Heart left ventricle (tissue), 16 donors: ENCODE data around the gene ASB6. TPM values are rescaled to one million over a fixed set of nuclear protein-coding genes. Genes with fewer than 3 reads are reported as not detected.

Experiments
- ATAC-seq, 4 donors: fragments of 200-7000 bp; cut with Tn5 transposase; one replicate each; pipeline ENCODE4 v1.9.1; 2020 to 2022; ENCODE audit warnings: moderate library complexity in 4 of 4, mild to moderate bottlenecking in 3 of 4, moderate number of reproducible peaks in 1 of 4
- DNase-seq, 5 donors: peaks; one replicate each; pipeline ENCODE4 v3.0.0-alpha.2; 2020
- H3K27ac ChIP-seq, 12 donors: fragments of 200-600 bp; sonication (generic) in 4 of 12; one replicate each; pipeline versions ENCODE4 v1.5.0 to v1.8.0; 2016 to 2022; ENCODE audit warnings: mild to moderate bottlenecking in 2 of 12
- H3K27me3 ChIP-seq, 9 donors: fragments of 200-600 bp; sonication (generic) in 2 of 9; one replicate each; pipeline versions ENCODE4 v1.5.1 to v1.8.0; 2016 to 2022; ENCODE audit warnings: mild to moderate bottlenecking in 3 of 9
- H3K36me3 ChIP-seq, 9 donors: fragments of 200-600 bp; sonication (generic) in 2 of 9; one replicate each; pipeline versions ENCODE4 v1.5.0 to v1.8.0; 2018 to 2022; ENCODE audit warnings: mild to moderate bottlenecking in 2 of 9
- H3K4me1 ChIP-seq, 12 donors: fragments of 200-600 bp; sonication (generic) in 4 of 12; one replicate each; pipeline versions ENCODE4 v1.5.0 to v1.8.0; 2016 to 2022; ENCODE audit warnings: mild to moderate bottlenecking in 3 of 12
- H3K4me3 ChIP-seq, 12 donors: fragments of 200-600 bp; sonication (generic) in 4 of 12; one replicate each; pipeline versions ENCODE4 v1.5.0 to v1.8.0; 2017 to 2022; ENCODE audit warnings: mild to moderate bottlenecking in 9 of 12, moderate library complexity in 4 of 12
- H3K9me3 ChIP-seq, 12 donors: fragments of 200-600 bp; sonication (generic) in 4 of 12; one replicate each; pipeline versions ENCODE4 v1.5.0 to v1.8.0; 2016 to 2022; ENCODE audit warnings: mild to moderate bottlenecking in 1 of 12
- CTCF ChIP-seq, 12 donors: fragments of 200-600 bp; sonication (generic) in 4 of 12; IDR thresholded peaks; one replicate each; pipeline versions ENCODE4 v1.5.0 to v1.8.0; 2018 to 2022; ENCODE audit warnings: antibody characterized with exemption in 12 of 12, mild to moderate bottlenecking in 5 of 12
- POLR2A ChIP-seq, 2 donors: fragments of 450-650 bp; IDR thresholded peaks; one replicate each; pipeline ENCODE4 v1.6.1; 2017; ENCODE audit warnings: antibody characterized with exemption in 2 of 2, mild to moderate bottlenecking in 2 of 2, moderate library complexity in 2 of 2
- WGBS, 4 donors: extraction: QIAGEN DNeasy Blood & Tissue Kit in 2 of 4; methylation state at CpG; one replicate each; pipeline versions ENCODE4 v1.1.5 to v1.1.7; 2013 to 2018; 5-methylcytosine and 5-hydroxymethylcytosine counted together
- intact Hi-C, 10 donors: fragments of 100-400 bp; cut with DNase I; formaldehyde crosslinking; loops; one replicate each; pipeline versions ENCODE4 v1.11.1 to v1.14.2; 2022
- long read RNA-seq, 3 donors: library from polyadenylated mRNA; unstranded; transcript quantifications; one replicate each; pipeline ENCODE4 v2.0.0, GENCODE V29; 2020 to 2021
- polyA plus RNA-seq, 2 donors: library from polyadenylated mRNA; stranded (reverse); fragments of 200-250 nt; gene quantifications; one replicate each; pipeline ENCODE4 v1.2.3, GENCODE V29; 2013
- total RNA-seq, 9 donors: library from RNA; depleted of rRNA in 2 of 9; stranded (reverse); fragments of >200 nt in 2 of 9; fragmentation: NEBNext Ultra II Directional in 3 of 9; extraction: Animal tissue kit (Norgen Biotek cat#: 25700) in 3 of 9; gene quantifications; one replicate each; pipeline versions ENCODE4 v1.1.0 to v1.2.4, GENCODE V29; 2016 to 2023
- donor health status: ischemic (EF 13 %, LVEDD 7.1; RV severe dilation, severe dysfunction).
- donor health status: healthy with polysubstance abuse.
- donor health status: DM: no; HTN: yes; CAD: no.
- donor health status: DM: no; HTN: no; CAD: no.
- donor health status: ischemic (EF 25% LVEDD 6.9; RV normal size, moderate dysfunction).
- donor health status: ischemic (EF 25% LVEDD 5.7; RV mildly dilated, moderate dysfunction).
- donor health status: healthy.
- donor health status: DM: yes; HTN: yes; CAD: no.
- donor health status: ischemic (EF 35%, LVEDD 5.7; RV mildly dilated, moderate dysfunction).
- donor health status: nonischemic (EF 11% LVEDD 7.7; RV severe dilation, severe dysfunction).
- donor health status: DM: yes; HTN: yes; CAD: no.
- donor health status: PGD.
- donor health status: ischemic (EF 29% LVEDD 5.4; RV normal size, mild dysfunction).
- donor health status: nonischemic (EF 23%, LVEDD 6.1; RV moderate dilation, normal function).

The ASB6 gene
- total RNA-seq = 10 to 100 TPM in 5 of 9 donors, 1 to 10 TPM in 4; 7.5 to 22.5 (median 10.3) TPM
- polyA plus RNA-seq = 10 to 100 TPM in 1 of 2 donors, 1 to 10 TPM in 1; 8.2 to 17.2 TPM
- long read RNA-seq, donor 1, transcript ASB6-201 (6 exons, 2,330 nt) = major isoform, 9 of 17 reads
- long read RNA-seq, donor 1, partial matches to known transcripts = 1 of 17 reads
- long read RNA-seq, donor 1, other reads (novel, unspliced or antisense) = 7 of 17 reads
- long read RNA-seq, donor 2, transcript ASB6-201 (6 exons, 2,330 nt) = major isoform, 52 of 67 reads
- long read RNA-seq, donor 2, partial matches to known transcripts = 6 of 67 reads
- long read RNA-seq, donor 2, other reads (novel, unspliced or antisense) = 9 of 67 reads
- long read RNA-seq, donor 3, transcript ASB6-201 (6 exons, 2,330 nt) = major isoform, 24 of 33 reads
- long read RNA-seq, donor 3, partial matches to known transcripts = 3 of 33 reads
- long read RNA-seq, donor 3, other reads (novel, unspliced or antisense) = 6 of 33 reads

GRCh38 chr9:129641750-129642585 is at the start of gene ASB6:
ASB6 (minus strand) TSS chr9:129642151; CDS start chr9:129641999, 152 bp downstream.
- DNase-seq = peak; percentile 98 to 99 (median 98)
- H3K4me1 ChIP-seq = peaks cover 0 to 26% (median 21%) of the 10 kb centered on the region in 12 donors
- H3K27me3 ChIP-seq = no peaks in the 10 kb centered on the region
- TF ChIP-seq CTCF (IDR thresholded peaks at IDR 0.05) (peak; percentile 97 to 100 (median 100)), POLR2A (IDR thresholded peaks at IDR 0.05) (peak in 1 of 2 donors; percentile 77)
- H3K9me3 ChIP-seq = no peaks in the 10 kb centered on the region
- intact Hi-C loops = loop anchor here (2.0 to 10.0 kb wide), 7 partner anchors 83 to 143 kb away; no protein-coding TSS in a partner anchor
- peak within 1 kb of the TSS; percentile 69 to 100 (median 95) for H3K4me3 ChIP-seq
- H3K27ac ChIP-seq = peak within 1 kb of the TSS; percentile 55 to 85 (median 82)
- peak; percentile 93 to 97 (median 95) for ATAC-seq
- WGBS, 4 donors = 0 to 1% (median 0%) methylated on average over 28 to 93 of the region's 93 CpGs
- peaks cover 0 to 29% (median 25%) of the 10 kb centered on the region in 9 donors for H3K36me3 ChIP-seq

- Histone ChIP-seq H3K36me3 (no peaks in the 10 kb centered on the region), H3K27ac (no peak overlapping the region), H3K9me3 (no peaks in the 10 kb centered on the region), H3K4me1 (no peaks in the 10 kb centered on the region), H3K27me3 (peaks cover 0 to 4% (median 0%) of the 10 kb centered on the region in 9 donors), H3K4me3 (no peak overlapping the region)
- TF ChIP-seq POLR2A (IDR thresholded peaks at IDR 0.05) (no peak), CTCF (IDR thresholded peaks at IDR 0.05) (no peak)
- intact Hi-C loops = no loop called here
- 85 to 91% (median 88%) methylated on average over 11 of the region's 11 CpGs for WGBS, 4 donors
- DNase-seq (no peak), ATAC-seq (no peak)
These were observed 46.5 kb upstream of the ASB6 start for GRCh38 chr9:129688285-129689043.

- no peaks in the 10 kb centered on the region for H3K36me3 ChIP-seq
- H3K9me3 ChIP-seq = no peaks in the 10 kb centered on the region
- intact Hi-C loops = no loop called here
- ATAC-seq (no peak), DNase-seq (no peak)
- H3K27ac ChIP-seq = no peak overlapping the region
- TF ChIP-seq CTCF (IDR thresholded peaks at IDR 0.05) = no peak
- TF ChIP-seq POLR2A (IDR thresholded peaks at IDR 0.05) = no peak
- 87 to 93% (median 89%) methylated on average over 10 of the region's 10 CpGs for WGBS, 4 donors
- H3K4me3 ChIP-seq = no peak overlapping the region
- H3K27me3 ChIP-seq = peaks cover 0 to 4% (median 0%) of the 10 kb centered on the region in 9 donors
- H3K4me1 ChIP-seq = no peaks in the 10 kb centered on the region
These were observed 45.4 kb upstream of the ASB6 start for GRCh38 chr9:129687391-129687790.
